ENCODE data around the gene VTI1A. TPM values are rescaled to one million over a fixed set of nuclear protein-coding genes. Genes with fewer than 3 reads are reported as not detected.

VTI1A gene
- total RNA-seq, 1 experiment from 2014 or later = 44.4 TPM

GRCh38 chr10:112767156-112767555, 320.1 kb downstream of the VTI1A start:
- H3K27me3 Mint-ChIP-seq (ENCODE audit: insufficient read depth, unreplicated experiment) = no peaks in the 10 kb centered on the region
- ChIA-PET CTCF (interaction anchor here (0.8 to 1.1 kb wide), 2 partner anchors 11 to 203 kb away, joined by 3 to 4 read pairs; no protein-coding TSS in a partner anchor), POLR2A (no interaction called here)
- no peaks in the 10 kb centered on the region for H3K9me3 Mint-ChIP-seq (ENCODE audit: unreplicated experiment)
- no peak overlapping the region for H3K4me3 Mint-ChIP-seq (ENCODE audit: unreplicated experiment)
- no TSS peak for BruUV-seq (replicated peaks)
- TF ChIP-seq CTCF (IDR thresholded peaks at IDR 0.05; ENCODE audit: unreplicated experiment) = no peak
- no peaks in the 10 kb centered on the region for H3K36me3 Mint-ChIP-seq (ENCODE audit: insufficient read depth, unreplicated experiment)
- H3K27ac Mint-ChIP-seq (ENCODE audit: low read depth, unreplicated experiment) = no peak overlapping the region
- no peak for DNase-seq (ENCODE audit: unreplicated experiment)
- intact Hi-C loops (cut with micrococcal nuclease) = no loop called here
- no peaks in the 10 kb centered on the region for H3K4me1 Mint-ChIP-seq (ENCODE audit: insufficient read depth, unreplicated experiment)

DNA sequence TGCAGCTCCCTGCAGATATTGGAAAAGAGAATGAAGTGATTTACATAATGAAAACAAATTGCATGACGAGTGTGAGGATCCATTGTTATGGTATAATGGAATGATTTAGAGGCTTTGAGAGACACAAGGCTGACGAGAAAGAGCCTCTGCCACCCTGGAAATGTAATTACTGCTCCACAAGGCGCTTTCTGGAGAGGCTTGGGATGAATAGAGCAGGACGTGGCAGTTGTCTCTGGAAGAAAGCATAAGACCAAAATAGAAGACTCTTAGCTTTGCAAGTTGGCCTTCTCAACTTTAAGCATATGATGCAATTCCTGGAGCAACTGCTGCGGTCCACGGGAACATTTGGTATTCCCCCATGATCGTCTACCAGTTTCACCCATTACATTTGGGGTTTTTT, 321.1 kb downstream of the VTI1A start:
- Mint-ChIP-seq H3K27ac (ENCODE audit: low read depth, unreplicated experiment) (no peak overlapping the region), H3K4me3 (ENCODE audit: unreplicated experiment) (no peak overlapping the region), H3K4me1 (ENCODE audit: insufficient read depth, unreplicated experiment) (no peaks in the 10 kb centered on the region), H3K36me3 (ENCODE audit: insufficient read depth, unreplicated experiment) (no peaks in the 10 kb centered on the region), H3K9me3 (ENCODE audit: unreplicated experiment) (no peaks in the 10 kb centered on the region), H3K27me3 (ENCODE audit: insufficient read depth, unreplicated experiment) (no peaks in the 10 kb centered on the region)
- intact Hi-C loops (cut with micrococcal nuclease) = no loop called here
- no peak for TF ChIP-seq CTCF (IDR thresholded peaks at IDR 0.05; ENCODE audit: unreplicated experiment)
- POLR2A ChIA-PET = no interaction called here
- no TSS peak for BruUV-seq (replicated peaks)
- CTCF ChIA-PET = no interaction called here
- DNase-seq (ENCODE audit: unreplicated experiment) = no peak

- no peak for DNase-seq (ENCODE audit: unreplicated experiment)
- Mint-ChIP-seq H3K36me3 (ENCODE audit: insufficient read depth, unreplicated experiment) (no peaks in the 10 kb centered on the region), H3K4me3 (ENCODE audit: unreplicated experiment) (no peak overlapping the region), H3K4me1 (ENCODE audit: insufficient read depth, unreplicated experiment) (no peaks in the 10 kb centered on the region), H3K9me3 (ENCODE audit: unreplicated experiment) (no peaks in the 10 kb centered on the region), H3K27ac (ENCODE audit: low read depth, unreplicated experiment) (no peak overlapping the region), H3K27me3 (ENCODE audit: insufficient read depth, unreplicated experiment) (no peaks in the 10 kb centered on the region)
- intact Hi-C loops (cut with micrococcal nuclease) = no loop called here
- TF ChIP-seq CTCF (IDR thresholded peaks at IDR 0.05; ENCODE audit: unreplicated experiment) = no peak
- CTCF ChIA-PET = no interaction called here
- POLR2A ChIA-PET = no interaction called here
- no TSS peak for BruUV-seq (replicated peaks)
Observed at GRCh38 chr10:112769081-112769480, 322.1 kb downstream of the VTI1A start.

DNA sequence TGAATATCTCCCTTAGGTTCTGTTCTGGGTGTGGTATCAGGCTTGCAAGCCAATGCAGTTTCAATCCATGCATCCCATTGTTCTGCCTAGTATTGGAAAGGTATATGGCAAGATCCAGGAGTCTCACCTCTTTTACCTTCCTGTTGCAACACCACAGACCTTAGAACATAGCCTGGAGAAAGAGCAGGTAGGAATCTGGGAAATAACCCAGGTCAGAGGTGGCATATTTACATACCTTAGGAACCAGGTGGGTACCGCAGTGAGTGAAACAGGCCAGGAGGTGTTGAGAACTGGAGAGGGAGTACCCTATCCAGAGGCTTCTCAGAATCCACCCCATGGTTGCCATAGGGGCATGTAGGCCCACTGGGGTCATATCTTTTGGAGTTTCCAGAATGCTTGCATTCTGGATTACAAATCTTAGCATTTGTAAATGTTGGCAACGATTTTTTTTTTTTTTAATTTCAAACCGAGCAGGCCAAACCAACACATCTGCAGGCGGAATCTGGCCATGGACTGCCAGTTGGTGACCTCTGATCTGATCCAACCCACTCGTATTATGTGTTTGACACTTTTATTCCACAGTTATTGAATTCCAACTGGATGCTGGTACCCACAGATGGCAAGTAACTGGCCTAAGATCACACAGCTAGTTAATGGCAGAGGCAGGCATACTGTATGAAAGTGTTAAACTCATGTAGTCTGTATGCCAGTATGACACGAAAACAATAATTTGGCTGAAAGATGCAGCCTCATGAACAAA, 322.8 kb downstream of the VTI1A start:
- TF ChIP-seq CTCF (IDR thresholded peaks at IDR 0.05; ENCODE audit: unreplicated experiment) = no peak
- POLR2A ChIA-PET = no interaction called here
- Mint-ChIP-seq H3K9me3 (ENCODE audit: unreplicated experiment) (no peaks in the 10 kb centered on the region), H3K36me3 (ENCODE audit: insufficient read depth, unreplicated experiment) (no peaks in the 10 kb centered on the region), H3K4me1 (ENCODE audit: insufficient read depth, unreplicated experiment) (no peaks in the 10 kb centered on the region), H3K27ac (ENCODE audit: low read depth, unreplicated experiment) (no peak overlapping the region), H3K27me3 (ENCODE audit: insufficient read depth, unreplicated experiment) (no peaks in the 10 kb centered on the region), H3K4me3 (ENCODE audit: unreplicated experiment) (no peak overlapping the region)
- CTCF ChIA-PET = interaction anchor here (1.1 kb wide), 1 partner anchor 523 kb away, joined by 3 read pairs; no protein-coding TSS in a partner anchor
- peak; percentile 29 for DNase-seq (ENCODE audit: unreplicated experiment)
- BruUV-seq (replicated peaks) = no TSS peak
- intact Hi-C loops (cut with micrococcal nuclease) = no loop called here

Measured in MCF 10A (cell line).